Ishikawa (cell line): Measurements from ENCODE around the gene DHX35.
A peak's percentile ranks its signal among the peaks of the same experiment; 100 is the strongest.

Experiments used
- CEBPB ChIP-seq: IDR thresholded peaks from 2 replicates; pipeline ENCODE4 v1.6.1; 2012
- CREB1 ChIP-seq: IDR thresholded peaks from 2 replicates; pipeline ENCODE4 v1.6.1; 2012; ENCODE audit warnings: low read depth
- EGR1 ChIP-seq: IDR thresholded peaks from 2 replicates; pipeline ENCODE4 v1.6.1; 2012
- EP300 ChIP-seq: IDR thresholded peaks from 2 replicates; pipeline ENCODE4 v1.6.1; 2012; ENCODE audit warnings: borderline replicate concordance
- FOXM1 ChIP-seq: IDR thresholded peaks from 2 replicates; pipeline ENCODE4 v1.6.1; 2012; ENCODE audit warnings: low read depth, borderline replicate concordance
- NFIC ChIP-seq: IDR thresholded peaks from 2 replicates; pipeline ENCODE4 v1.6.1; 2012
- RAD21 ChIP-seq: IDR thresholded peaks from 2 replicates; pipeline ENCODE4 v1.6.1; 2012; ENCODE audit warnings: low read depth
- TAF1 ChIP-seq: IDR thresholded peaks from 2 replicates; pipeline ENCODE4 v1.6.1; 2012; ENCODE audit warnings: low read depth, mild to moderate bottlenecking
- TCF12 ChIP-seq: IDR thresholded peaks from 2 replicates; pipeline ENCODE4 v1.6.1; 2012; ENCODE audit warnings: low read depth
- TEAD4 ChIP-seq: IDR thresholded peaks from 2 replicates; pipeline ENCODE4 v1.6.1; 2012
- YY1 ChIP-seq: IDR thresholded peaks from 2 replicates; pipeline ENCODE4 v1.6.1; 2012; ENCODE audit warnings: low read depth
- ZBTB7A ChIP-seq: IDR thresholded peaks from 2 replicates; pipeline ENCODE4 v1.6.1; 2012; ENCODE audit warnings: low read depth
- TF ChIP-seq, protein P1 (sequence below): IDR thresholded peaks from 2 replicates; pipeline ENCODE4 v1.6.1; 2012; ENCODE audit warnings: low read depth, mild to moderate bottlenecking
- TF ChIP-seq, protein P2 (sequence below): IDR thresholded peaks from 2 replicates; pipeline ENCODE4 v1.6.1; 2012
- TF ChIP-seq, protein P3 (sequence below): IDR thresholded peaks from 2 replicates; pipeline ENCODE4 v1.6.1; 2012

DHX35 gene

DNA sequence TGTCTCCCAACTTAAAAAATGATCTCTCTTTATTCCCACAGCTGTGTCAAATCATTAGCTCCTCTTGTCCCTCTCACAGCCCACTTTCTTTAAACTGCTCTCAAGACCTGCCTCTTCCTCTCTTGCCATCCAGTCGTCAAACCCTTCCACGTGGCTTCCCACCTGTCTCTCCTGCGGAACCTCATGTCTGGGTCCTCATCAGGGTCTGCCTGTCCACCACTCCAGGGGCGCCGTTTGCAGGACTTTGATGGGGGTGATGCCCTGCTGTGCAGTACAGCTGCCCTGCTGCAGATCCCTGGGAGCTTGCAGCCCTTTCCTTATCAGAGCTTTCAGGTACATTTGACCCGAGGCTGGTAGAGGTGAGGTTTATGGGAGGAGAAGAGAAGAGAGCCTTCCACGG, 114.8 kb downstream of the DHX35 start:
- TF ChIP-seq NFIC = no peak
- TF ChIP-seq EGR1 = no peak
- TF ChIP-seq, protein P1, sequence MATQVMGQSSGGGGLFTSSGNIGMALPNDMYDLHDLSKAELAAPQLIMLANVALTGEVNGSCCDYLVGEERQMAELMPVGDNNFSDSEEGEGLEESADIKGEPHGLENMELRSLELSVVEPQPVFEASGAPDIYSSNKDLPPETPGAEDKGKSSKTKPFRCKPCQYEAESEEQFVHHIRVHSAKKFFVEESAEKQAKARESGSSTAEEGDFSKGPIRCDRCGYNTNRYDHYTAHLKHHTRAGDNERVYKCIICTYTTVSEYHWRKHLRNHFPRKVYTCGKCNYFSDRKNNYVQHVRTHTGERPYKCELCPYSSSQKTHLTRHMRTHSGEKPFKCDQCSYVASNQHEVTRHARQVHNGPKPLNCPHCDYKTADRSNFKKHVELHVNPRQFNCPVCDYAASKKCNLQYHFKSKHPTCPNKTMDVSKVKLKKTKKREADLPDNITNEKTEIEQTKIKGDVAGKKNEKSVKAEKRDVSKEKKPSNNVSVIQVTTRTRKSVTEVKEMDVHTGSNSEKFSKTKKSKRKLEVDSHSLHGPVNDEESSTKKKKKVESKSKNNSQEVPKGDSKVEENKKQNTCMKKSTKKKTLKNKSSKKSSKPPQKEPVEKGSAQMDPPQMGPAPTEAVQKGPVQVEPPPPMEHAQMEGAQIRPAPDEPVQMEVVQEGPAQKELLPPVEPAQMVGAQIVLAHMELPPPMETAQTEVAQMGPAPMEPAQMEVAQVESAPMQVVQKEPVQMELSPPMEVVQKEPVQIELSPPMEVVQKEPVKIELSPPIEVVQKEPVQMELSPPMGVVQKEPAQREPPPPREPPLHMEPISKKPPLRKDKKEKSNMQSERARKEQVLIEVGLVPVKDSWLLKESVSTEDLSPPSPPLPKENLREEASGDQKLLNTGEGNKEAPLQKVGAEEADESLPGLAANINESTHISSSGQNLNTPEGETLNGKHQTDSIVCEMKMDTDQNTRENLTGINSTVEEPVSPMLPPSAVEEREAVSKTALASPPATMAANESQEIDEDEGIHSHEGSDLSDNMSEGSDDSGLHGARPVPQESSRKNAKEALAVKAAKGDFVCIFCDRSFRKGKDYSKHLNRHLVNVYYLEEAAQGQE = no peak
- no peak for TF ChIP-seq ZBTB7A
- TF ChIP-seq FOXM1 = no peak
- no peak for TF ChIP-seq RAD21
- TF ChIP-seq EP300 = no peak

DNA sequence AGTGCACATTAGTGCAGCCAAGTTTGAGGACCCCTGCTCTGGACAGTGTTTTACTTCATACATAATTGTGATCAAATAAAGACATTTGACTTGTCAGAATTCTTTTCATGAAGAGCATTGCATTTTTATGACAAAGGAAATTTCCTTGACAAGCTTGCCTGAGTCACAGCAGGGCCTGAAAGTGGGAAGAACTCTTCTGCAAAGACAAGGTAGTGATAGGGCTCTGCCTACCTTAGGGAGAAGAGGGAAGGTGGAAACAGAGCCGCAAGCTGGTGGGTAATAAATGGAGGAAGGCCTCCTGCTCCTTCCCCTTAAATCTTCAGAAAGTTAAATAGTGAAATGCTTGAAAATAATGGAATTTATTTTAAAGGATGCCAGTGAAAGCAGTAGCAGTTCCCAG, 118.2 kb downstream of the DHX35 start:
- TF ChIP-seq TEAD4 (no peak), TCF12 (no peak), YY1 (no peak), TAF1 (no peak), RAD21 (no peak), CEBPB (no peak), CREB1 (no peak), EGR1 (no peak), FOXM1 (no peak), ZBTB7A (no peak), EP300 (no peak), NFIC (no peak)
- TF ChIP-seq, protein P2, sequence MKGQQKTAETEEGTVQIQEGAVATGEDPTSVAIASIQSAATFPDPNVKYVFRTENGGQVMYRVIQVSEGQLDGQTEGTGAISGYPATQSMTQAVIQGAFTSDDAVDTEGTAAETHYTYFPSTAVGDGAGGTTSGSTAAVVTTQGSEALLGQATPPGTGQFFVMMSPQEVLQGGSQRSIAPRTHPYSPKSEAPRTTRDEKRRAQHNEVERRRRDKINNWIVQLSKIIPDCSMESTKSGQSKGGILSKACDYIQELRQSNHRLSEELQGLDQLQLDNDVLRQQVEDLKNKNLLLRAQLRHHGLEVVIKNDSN = no peak
- TF ChIP-seq, protein P3, sequence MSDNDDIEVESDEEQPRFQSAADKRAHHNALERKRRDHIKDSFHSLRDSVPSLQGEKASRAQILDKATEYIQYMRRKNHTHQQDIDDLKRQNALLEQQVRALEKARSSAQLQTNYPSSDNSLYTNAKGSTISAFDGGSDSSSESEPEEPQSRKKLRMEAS = no peak
- TF ChIP-seq, protein P1 = no peak

DNA sequence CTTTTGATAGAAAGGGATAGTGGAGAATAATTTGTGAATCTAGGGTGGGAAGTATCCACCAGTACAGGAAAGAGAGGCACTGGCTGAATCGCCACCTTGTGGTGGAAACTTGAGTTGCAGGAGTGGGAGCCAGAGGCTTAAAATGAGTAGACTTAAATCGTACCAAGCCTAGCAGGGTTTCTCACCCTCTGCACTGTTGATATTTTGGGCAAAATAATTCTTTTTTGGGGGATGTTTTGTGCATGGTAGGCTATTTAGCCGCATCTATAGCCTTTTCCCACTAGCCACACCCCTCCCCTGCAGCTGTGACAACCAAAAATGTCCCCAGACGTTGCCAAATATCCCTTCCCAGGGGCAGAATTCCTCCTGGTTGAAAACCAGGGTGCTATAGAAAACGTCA, 119.1 kb downstream of the DHX35 start:
- TF ChIP-seq RAD21 (peak; percentile 66), FOXM1 (no peak)

DNA sequence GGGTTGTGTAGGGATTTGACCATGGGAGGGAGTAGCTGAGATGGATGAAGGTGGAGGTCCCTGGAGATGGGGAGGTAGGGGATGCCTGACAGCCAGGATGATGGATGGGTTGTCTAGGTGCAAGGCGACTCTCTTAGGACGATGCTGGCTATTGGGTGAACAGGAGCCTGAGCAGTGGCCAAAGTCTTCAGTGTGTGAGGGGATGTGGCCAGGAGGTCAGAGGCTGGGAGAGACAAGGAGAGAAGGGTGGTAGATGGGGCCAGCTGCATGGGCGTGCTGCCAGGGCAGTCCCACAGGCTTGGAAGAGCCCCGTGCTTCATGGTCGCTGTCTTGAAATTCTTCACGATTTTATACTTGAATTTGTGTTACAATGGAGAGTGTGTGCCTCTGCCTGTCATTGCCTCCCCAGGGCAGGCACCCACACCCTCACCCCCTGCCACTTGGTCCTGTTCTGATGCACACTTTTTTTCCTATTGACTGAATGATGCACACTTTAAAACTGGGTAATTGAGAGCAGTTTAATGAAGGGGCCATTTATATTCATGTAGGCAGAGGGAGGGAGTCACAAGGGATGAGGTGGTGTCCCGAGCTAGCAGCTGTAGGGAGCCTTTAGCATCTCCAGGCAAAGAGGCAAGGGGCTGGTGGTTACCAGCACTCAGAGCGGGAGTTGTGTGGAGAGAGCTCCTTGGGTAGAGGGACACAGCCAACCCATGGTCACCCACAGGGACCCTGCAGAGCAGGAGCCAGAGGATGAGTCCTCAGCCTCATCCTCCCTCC, 120.7 kb downstream of the DHX35 start:
- no peak for TF ChIP-seq ZBTB7A
- TF ChIP-seq CREB1 = no peak
- no peak for TF ChIP-seq CEBPB
- no peak for TF ChIP-seq FOXM1
- no peak for TF ChIP-seq NFIC
- TF ChIP-seq, protein P1 = no peak
- TF ChIP-seq TCF12 = no peak
- no peak for TF ChIP-seq RAD21
- TF ChIP-seq EP300 = no peak
- TF ChIP-seq, protein P2 = no peak
- TF ChIP-seq YY1 = no peak
- no peak for TF ChIP-seq EGR1
- TF ChIP-seq, protein P3 = no peak
- TF ChIP-seq TEAD4 = no peak
- no peak for TF ChIP-seq TAF1

DNA sequence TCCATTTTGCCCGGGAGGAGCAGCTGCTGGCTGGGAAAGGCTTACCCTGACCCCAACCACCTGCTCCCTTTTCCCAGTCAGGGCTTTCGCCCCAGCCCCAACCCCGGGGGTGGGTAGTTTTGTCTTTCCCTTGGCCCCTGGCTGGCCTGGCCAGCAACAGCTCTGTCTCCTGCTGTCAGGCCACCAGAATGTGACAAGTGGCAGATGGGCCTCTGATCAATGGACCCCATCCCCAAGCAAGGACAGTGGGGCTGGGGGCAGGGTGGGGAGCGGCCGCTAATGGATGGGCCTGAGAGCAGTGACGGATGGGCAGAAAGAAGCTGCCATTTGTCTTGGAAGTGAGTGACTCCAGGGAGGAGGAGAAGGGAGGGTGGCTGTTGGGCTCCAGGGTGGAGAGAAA, 121.6 kb downstream of the DHX35 start:
- TF ChIP-seq FOXM1 (no peak), RAD21 (no peak), EP300 (no peak), ZBTB7A (no peak), TEAD4 (no peak), YY1 (no peak), TCF12 (no peak), TAF1 (no peak), CREB1 (no peak), CEBPB (no peak), EGR1 (no peak), NFIC (no peak)
- TF ChIP-seq, protein P2 = no peak
- TF ChIP-seq, protein P1 = no peak
- TF ChIP-seq, protein P3 = no peak
